Naive thymus-derived CD4-positive, alpha-beta T cell (primary cell): ENCODE results near the gene SYCP1. TPM values are rescaled to one million over a fixed set of nuclear protein-coding genes. Genes with fewer than 3 reads are reported as not detected.
"Not testable (repeated sequence)": the region's sequence is repeated elsewhere in the genome, so short reads cannot be mapped to it uniquely, and the experiment has no call there.

Experiments
- ATAC-seq: fragments of 150-1000 bp; cut with Tn5 transposase; 2 replicates; pipeline ENCODE4 v1.10.0; 2021; ENCODE audit warnings: mild to moderate bottlenecking, moderate library complexity
- CTCF ChIA-PET: fragments of 350-600 bp; sonication (Branson Sonifier 250); formaldehyde crosslinking; loops from one replicate; lab custom pipeline; 2021; ENCODE audit warnings: antibody characterized with exemption; lab: Charles Lee
- POLR2A ChIA-PET: fragments of 350-600 bp; sonication (Branson Sonifier 250); formaldehyde crosslinking; loops from one replicate; lab custom pipeline; 2021; ENCODE audit warnings: antibody characterized with exemption, inconsistent platforms; lab: Charles Lee
- DNase-seq, 9 donors: peaks; one replicate each; pipeline versions ENCODE4 v3.0.0 to v3.0.0-alpha.2; 2020 to 2022; ENCODE audit warnings: mixed read lengths in 1 of 9
- H3K27ac ChIP-seq: one replicate; pipeline ENCODE4 v1.7.0; 2013; ENCODE audit warnings: mild to moderate bottlenecking, low read depth, low read length, moderate library complexity
- H3K27me3 ChIP-seq, 2 donors: one replicate each; pipeline ENCODE4 v1.7.0; 2013; ENCODE audit warnings: low read length in 2 of 2, mild to moderate bottlenecking in 2 of 2, moderate library complexity in 2 of 2; ENCODE audit not compliant: control insufficient read depth in 2 of 2, insufficient read depth in 2 of 2
- H3K36me3 ChIP-seq, 3 experiments: 1 replicate in 2 of 3; 2 replicates in 1 of 3; pipeline ENCODE4 v1.7.0; 2013; ENCODE audit warnings: low read length in 3 of 3, mild to moderate bottlenecking in 3 of 3, moderate library complexity in 1 of 3; ENCODE audit not compliant: insufficient read depth in 3 of 3, control insufficient read depth in 2 of 3
- H3K4me1 ChIP-seq, 2 donors: one replicate each; pipeline ENCODE4 v1.7.0; 2013; ENCODE audit warnings: low read length in 2 of 2, mild to moderate bottlenecking in 2 of 2, moderate library complexity in 1 of 2; ENCODE audit not compliant: control insufficient read depth in 2 of 2, insufficient read depth in 2 of 2
- H3K4me3 ChIP-seq: 2 replicates; pipeline ENCODE4 v1.7.0; 2013; ENCODE audit warnings: mild to moderate bottlenecking, low read length
- H3K9me3 ChIP-seq, 3 experiments: 1 replicate in 2 of 3; 2 replicates in 1 of 3; pipeline ENCODE4 v1.7.0; 2013; ENCODE audit warnings: low read length in 3 of 3; ENCODE audit not compliant: control insufficient read depth in 2 of 3
- H3K27ac Mint-ChIP-seq, 9 donors: one replicate each; pipeline ENCODE4 v1.8.0; 2020 to 2022; ENCODE audit warnings: mixed read lengths in 9 of 9, mild to moderate bottlenecking in 8 of 9, moderate library complexity in 5 of 9, inconsistent platforms in 2 of 9
- H3K27me3 Mint-ChIP-seq, 5 donors: one replicate each; pipeline ENCODE4 v1.8.0; 2021 to 2022; ENCODE audit warnings: mixed read lengths in 5 of 5, mild to moderate bottlenecking in 1 of 5
- H3K36me3 Mint-ChIP-seq, 5 donors: one replicate each; pipeline ENCODE4 v1.8.0; 2020 to 2022; ENCODE audit warnings: mixed read lengths in 5 of 5, mild to moderate bottlenecking in 3 of 5, inconsistent platforms in 1 of 5
- H3K4me1 Mint-ChIP-seq, 7 donors: one replicate each; pipeline ENCODE4 v1.8.0; 2020 to 2022; ENCODE audit warnings: mixed read lengths in 7 of 7, mild to moderate bottlenecking in 3 of 7, inconsistent platforms in 1 of 7
- H3K4me3 Mint-ChIP-seq, 10 donors: one replicate each; pipeline ENCODE4 v1.8.0; 2020 to 2022; ENCODE audit warnings: mild to moderate bottlenecking in 10 of 10, mixed read lengths in 10 of 10, moderate library complexity in 6 of 10, inconsistent platforms in 2 of 10
- H3K9me3 Mint-ChIP-seq, 11 donors: one replicate each; pipeline ENCODE4 v1.8.0; 2020 to 2022; ENCODE audit warnings: mixed read lengths in 11 of 11, mild to moderate bottlenecking in 4 of 11, inconsistent platforms in 1 of 11, moderate library complexity in 1 of 11
- intact Hi-C, 2 donors: fragments of 100-400 bp; cut with micrococcal nuclease; formaldehyde crosslinking; loops; one replicate each; pipeline ENCODE4 v1.15.1; 2023
- polyA plus RNA-seq, 2 donors: library from polyadenylated mRNA; unstranded; fragments of 300-500 nt; fragmentation: Illumina TruSeq; gene quantifications; one replicate each; pipeline ENCODE4 v1.2.3, GENCODE V29; 2021
- total RNA-seq, 6 experiments: library from RNA in 5 of 6; stranded (reverse) in 5 of 6; gene quantifications; 1 replicate in 5 of 6; 2 replicates in 1 of 6; pipeline ENCODE4 v1.2.3 and lab custom pipeline; 2021 to 2026

Gene SYCP1
- total and polyA plus RNA-seq, 7 experiments from 2014 or later: not detected

GRCh38 chr1:114892194-114892918, 37.7 kb downstream of the SYCP1 start:
- DNase-seq: no peak
- H3K4me3 ChIP-seq: no peak overlapping the region
- ATAC-seq: no peak
- intact Hi-C loops: no loop called here
- Mint-ChIP-seq H3K36me3 (no peaks in the 10 kb centered on the region), H3K27me3 (peaks cover 10 to 41% (median 34%) of the 10 kb centered on the region in 5 donors), H3K4me3 (no peak overlapping the region), H3K4me1 (no peaks in the 10 kb centered on the region), H3K9me3 (peaks cover 0 to 1% (median 0%) of the 10 kb centered on the region in 11 donors), H3K27ac (no peak overlapping the region)
- H3K27ac ChIP-seq: no peak overlapping the region
- CTCF ChIA-PET: no interaction called here
- no peaks in the 10 kb centered on the region for H3K9me3 ChIP-seq
- no peaks in the 10 kb centered on the region for H3K27me3 ChIP-seq
- no peaks in the 10 kb centered on the region for H3K4me1 ChIP-seq
- H3K36me3 ChIP-seq: no peaks in the 10 kb centered on the region
- POLR2A ChIA-PET: no interaction called here

DNA sequence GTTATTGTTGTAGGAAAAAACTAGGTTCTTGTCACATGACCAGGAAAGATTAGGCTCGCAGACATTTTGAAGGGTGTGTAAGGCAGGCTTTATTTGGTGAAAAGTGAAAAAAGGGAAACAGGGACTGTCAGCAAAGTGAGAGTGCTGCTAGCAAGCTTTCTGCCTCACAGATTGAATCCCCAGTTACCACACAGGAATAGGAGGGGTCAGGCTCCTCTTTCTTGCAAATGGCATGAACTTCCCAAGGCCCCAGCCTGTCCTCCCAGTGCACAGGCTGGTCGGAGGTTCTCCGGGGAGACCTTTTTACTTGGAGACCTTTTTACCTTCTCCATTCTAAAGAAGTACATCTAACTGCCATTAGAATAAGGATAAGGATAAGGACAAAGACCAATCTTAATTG, 42.1 kb downstream of the SYCP1 start:
- no peak overlapping the region for H3K27ac ChIP-seq
- H3K4me3 Mint-ChIP-seq: no peak overlapping the region
- no peaks in the 10 kb centered on the region for H3K36me3 ChIP-seq
- ChIA-PET POLR2A (no interaction called here), CTCF (no interaction called here)
- DNase-seq: no peak
- H3K4me1 ChIP-seq: no peaks in the 10 kb centered on the region
- peaks cover 9 to 35% (median 31%) of the 10 kb centered on the region in 5 donors for H3K27me3 Mint-ChIP-seq
- H3K4me3 ChIP-seq: no peak overlapping the region
- H3K27me3 ChIP-seq: no peaks in the 10 kb centered on the region
- ATAC-seq: no peak
- H3K9me3 Mint-ChIP-seq: peaks cover 0 to 2% (median 0%) of the 10 kb centered on the region in 11 donors
- no peak overlapping the region for H3K27ac Mint-ChIP-seq
- intact Hi-C loops: no loop called here
- H3K4me1 Mint-ChIP-seq: no peaks in the 10 kb centered on the region
- H3K36me3 Mint-ChIP-seq: no peaks in the 10 kb centered on the region
- H3K9me3 ChIP-seq: no peaks in the 10 kb centered on the region

GRCh38 chr1:114901814-114902213, 47.2 kb downstream of the SYCP1 start:
- POLR2A ChIA-PET: no interaction called here
- H3K9me3 ChIP-seq: no peaks in the 10 kb centered on the region
- no peaks in the 10 kb centered on the region for H3K4me1 ChIP-seq
- no peaks in the 10 kb centered on the region for H3K36me3 ChIP-seq
- no peak overlapping the region for H3K27ac Mint-ChIP-seq
- no peaks in the 10 kb centered on the region for H3K27me3 ChIP-seq
- H3K9me3 Mint-ChIP-seq: peaks cover 0 to 3% (median 0%) of the 10 kb centered on the region in 11 donors
- no peaks in the 10 kb centered on the region for H3K36me3 Mint-ChIP-seq
- H3K4me3 Mint-ChIP-seq: no peak overlapping the region
- peaks cover 4 to 17% (median 10%) of the 10 kb centered on the region in 5 donors for H3K27me3 Mint-ChIP-seq
- DNase-seq (no peak), ATAC-seq (no peak)
- CTCF ChIA-PET: no interaction called here
- H3K4me3 ChIP-seq: no peak overlapping the region
- intact Hi-C loops: no loop called here
- H3K4me1 Mint-ChIP-seq: peaks cover 0 to 1% (median 0%) of the 10 kb centered on the region in 7 donors
- no peak overlapping the region for H3K27ac ChIP-seq

GRCh38 chr1:114902343-114902742, 47.7 kb downstream of the SYCP1 start:
- DNase-seq (no peak), ATAC-seq (no peak)
- Histone ChIP-seq H3K9me3 (no peaks in the 10 kb centered on the region), H3K27me3 (no peaks in the 10 kb centered on the region), H3K36me3 (no peaks in the 10 kb centered on the region), H3K27ac (no peak overlapping the region), H3K4me1 (no peaks in the 10 kb centered on the region), H3K4me3 (no peak overlapping the region)
- peaks cover 0 to 3% (median 0%) of the 10 kb centered on the region in 11 donors for H3K9me3 Mint-ChIP-seq
- H3K27ac Mint-ChIP-seq: no peak overlapping the region
- CTCF ChIA-PET: no interaction called here
- peaks cover 0 to 1% (median 0%) of the 10 kb centered on the region in 7 donors for H3K4me1 Mint-ChIP-seq
- intact Hi-C loops: no loop called here
- peaks cover 3 to 12% (median 8%) of the 10 kb centered on the region in 5 donors for H3K27me3 Mint-ChIP-seq
- H3K4me3 Mint-ChIP-seq: no peak overlapping the region
- POLR2A ChIA-PET: no interaction called here
- no peaks in the 10 kb centered on the region for H3K36me3 Mint-ChIP-seq

GRCh38 chr1:114903480-114903879, 48.8 kb downstream of the SYCP1 start:
- H3K4me3 Mint-ChIP-seq: no peak overlapping the region
- DNase-seq (no peak), ATAC-seq (no peak)
- CTCF ChIA-PET: no interaction called here
- H3K27me3 Mint-ChIP-seq: peaks cover 9 to 13% (median 10%) of the 10 kb centered on the region in 5 donors
- Histone ChIP-seq H3K36me3 (no peaks in the 10 kb centered on the region), H3K9me3 (no peaks in the 10 kb centered on the region), H3K27ac (no peak overlapping the region), H3K4me1 (no peaks in the 10 kb centered on the region), H3K4me3 (no peak overlapping the region), H3K27me3 (no peaks in the 10 kb centered on the region)
- peaks cover 0 to 1% (median 0%) of the 10 kb centered on the region in 7 donors for H3K4me1 Mint-ChIP-seq
- intact Hi-C loops: no loop called here
- POLR2A ChIA-PET: no interaction called here
- H3K27ac Mint-ChIP-seq: no peak overlapping the region
- peaks cover 0 to 7% (median 0%) of the 10 kb centered on the region in 11 donors for H3K9me3 Mint-ChIP-seq
- no peaks in the 10 kb centered on the region for H3K36me3 Mint-ChIP-seq

GRCh38 chr1:114915720-114916119, 61.1 kb downstream of the SYCP1 start:
- H3K36me3 Mint-ChIP-seq, H3K4me3 ChIP-seq, H3K9me3 ChIP-seq, intact Hi-C loops, H3K4me1 ChIP-seq, H3K9me3 Mint-ChIP-seq, H3K27me3 ChIP-seq, H3K4me1 Mint-ChIP-seq, POLR2A ChIA-PET, H3K27ac Mint-ChIP-seq, H3K27ac ChIP-seq, H3K36me3 ChIP-seq, H3K4me3 Mint-ChIP-seq, CTCF ChIA-PET, ATAC-seq, DNase-seq: not testable (repeated sequence)
- H3K27me3 Mint-ChIP-seq: peaks cover 20 to 51% (median 41%) of the 10 kb centered on the region in 5 donors

GRCh38 chr1:114926607-114927006, 71.9 kb downstream of the SYCP1 start:
- Histone ChIP-seq H3K9me3 (no peaks in the 10 kb centered on the region), H3K27me3 (peaks cover 10 to 11% of the 10 kb centered on the region in 2 donors), H3K4me3 (no peak overlapping the region), H3K27ac (no peak overlapping the region), H3K4me1 (no peaks in the 10 kb centered on the region), H3K36me3 (no peaks in the 10 kb centered on the region)
- Mint-ChIP-seq H3K9me3 (peaks cover 0 to 11% (median 5%) of the 10 kb centered on the region in 11 donors), H3K4me1 (peaks cover 0 to 5% (median 0%) of the 10 kb centered on the region in 7 donors), H3K4me3 (no peak overlapping the region), H3K36me3 (peaks cover 0 to 6% (median 3%) of the 10 kb centered on the region in 5 donors), H3K27me3 (peaks cover 20 to 63% (median 49%) of the 10 kb centered on the region in 5 donors), H3K27ac (no peak overlapping the region)
- POLR2A ChIA-PET: no interaction called here
- no peak for DNase-seq
- intact Hi-C loops: no loop called here
- ATAC-seq: no peak
- CTCF ChIA-PET: no interaction called here
